ENCODE data around the gene STX8.

STX8 gene

GRCh38 chr17:9529033-9529700, 46.5 kb downstream of the STX8 start:
- peak; percentile 53 for TF ChIP-seq CTCF (IDR thresholded peaks at IDR 0.05)

- TF ChIP-seq CTCF (IDR thresholded peaks at IDR 0.05) = no peak
These were observed 47.8 kb downstream of the STX8 start for GRCh38 chr17:9527788-9528187.

- TF ChIP-seq CTCF (IDR thresholded peaks at IDR 0.05) = peak; percentile 56
These were observed 53.5 kb downstream of the STX8 start for GRCh38 chr17:9522074-9522473.

GRCh38 chr17:9521062-9521461, 54.6 kb downstream of the STX8 start:
- no peak for TF ChIP-seq CTCF (IDR thresholded peaks at IDR 0.05)

GRCh38 chr17:9520649-9521048, 55.0 kb downstream of the STX8 start:
- TF ChIP-seq CTCF (IDR thresholded peaks at IDR 0.05) = no peak

- TF ChIP-seq CTCF (IDR thresholded peaks at IDR 0.05) = no peak
These were observed 55.9 kb downstream of the STX8 start for GRCh38 chr17:9519583-9520272.

- no peak for TF ChIP-seq CTCF (IDR thresholded peaks at IDR 0.05)
These were observed 58.2 kb downstream of the STX8 start for GRCh38 chr17:9517396-9517795.
